ENCODE data around the gene UBE4A. TPM values are rescaled to one million over a fixed set of nuclear protein-coding genes. Genes with fewer than 3 reads are reported as not detected.

The UBE4A gene
- total and polyA plus RNA-seq, 4 donors: 32.0 to 62.8 (median 50.4) TPM

DNA sequence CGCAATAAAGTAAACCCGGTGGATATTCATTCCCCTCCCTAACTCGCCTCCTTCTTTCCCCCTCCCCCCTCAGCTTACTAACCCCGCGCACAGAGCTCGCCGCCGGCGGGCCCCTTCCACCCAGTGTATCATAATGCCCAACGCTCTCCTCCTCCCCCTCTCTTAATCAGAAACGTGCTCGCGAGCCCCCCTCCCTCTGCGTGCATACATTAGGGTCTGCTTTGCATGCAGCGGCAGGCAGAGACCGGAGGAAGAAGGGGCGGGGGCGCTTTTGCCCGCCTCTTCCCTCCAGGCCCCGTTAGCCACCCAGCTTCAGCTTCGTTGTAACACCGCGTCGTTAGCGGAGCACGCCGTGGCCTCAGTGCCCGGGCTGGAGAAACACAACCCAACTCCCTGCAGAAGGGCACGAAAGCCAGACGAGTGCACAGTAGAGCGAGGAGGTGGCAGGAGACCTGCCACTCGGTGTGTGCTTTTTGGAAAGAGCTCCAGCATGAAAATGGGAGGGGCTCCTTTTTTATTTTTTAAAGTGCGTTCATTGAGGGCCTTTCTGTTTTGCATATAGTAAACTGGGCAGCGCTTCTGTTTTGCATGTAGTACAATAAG lies 76.0 kb downstream of the UBE4A start:
- no peaks in the 10 kb centered on the region for H3K36me3 ChIP-seq (ENCODE audit: control insufficient read depth, insufficient read depth, low read length)
- peak overlapping the region; percentile 97 for H3K27ac ChIP-seq (ENCODE audit: low read depth, low read length)
- peak in 4 of 6 donors; percentile 69 to 98 (median 88) for DNase-seq (ENCODE audit: low read depth in 4 of 6, low spot score in 6 of 6)
- H3K9me3 ChIP-seq (ENCODE audit: control insufficient read depth, insufficient read depth, low read length): no peaks in the 10 kb centered on the region
- H3K27me3 ChIP-seq (ENCODE audit: control insufficient read depth, insufficient read depth, low read length): no peaks in the 10 kb centered on the region
- WGBS (ENCODE audit: insufficient coverage): under 1% methylated on average over 34 of the region's 34 CpGs
- H3K4me1 ChIP-seq (ENCODE audit: control insufficient read depth, insufficient read depth, low read length): peaks cover 31% of the 10 kb centered on the region
- peak overlapping the region; percentile 83 for H3K4me3 ChIP-seq (ENCODE audit: low read depth, low read length)

- no peaks in the 10 kb centered on the region for H3K36me3 ChIP-seq (ENCODE audit: control insufficient read depth, insufficient read depth, low read length)
- H3K4me1 ChIP-seq (ENCODE audit: control insufficient read depth, insufficient read depth, low read length): peaks cover 31% of the 10 kb centered on the region
- peak within 1 kb of the TSS; percentile 97 for H3K27ac ChIP-seq (ENCODE audit: low read depth, low read length)
- H3K4me3 ChIP-seq (ENCODE audit: low read depth, low read length): peak within 1 kb of the TSS; percentile 86
- no peaks in the 10 kb centered on the region for H3K27me3 ChIP-seq (ENCODE audit: control insufficient read depth, insufficient read depth, low read length)
- H3K9me3 ChIP-seq (ENCODE audit: control insufficient read depth, insufficient read depth, low read length): no peaks in the 10 kb centered on the region
- WGBS (ENCODE audit: insufficient coverage): under 1% methylated on average over 83 of the region's 83 CpGs
- peak; percentile 92 to 99 (median 98) for DNase-seq (ENCODE audit: low read depth in 4 of 6, low spot score in 6 of 6)
Measured at GRCh38 chr11:118435893-118436624, 76.7 kb downstream of the UBE4A start, which contains the start of gene KMT2A. KMT2A (plus strand) TSS chr11:118436492; CDS start chr11:118436513, 21 bp downstream.

GRCh38 chr11:118436639-118437207 lies 77.3 kb downstream of the UBE4A start:
- peak overlapping the region; percentile 92 for H3K27ac ChIP-seq (ENCODE audit: low read depth, low read length)
- H3K36me3 ChIP-seq (ENCODE audit: control insufficient read depth, insufficient read depth, low read length): no peaks in the 10 kb centered on the region
- peak overlapping the region; percentile 86 for H3K4me3 ChIP-seq (ENCODE audit: low read depth, low read length)
- DNase-seq (ENCODE audit: low read depth in 4 of 6, low spot score in 6 of 6): peak in 2 of 6 donors; percentile 38 to 55
- H3K27me3 ChIP-seq (ENCODE audit: control insufficient read depth, insufficient read depth, low read length): no peaks in the 10 kb centered on the region
- no peaks in the 10 kb centered on the region for H3K9me3 ChIP-seq (ENCODE audit: control insufficient read depth, insufficient read depth, low read length)
- 0% methylated on average over 49 of the region's 55 CpGs for WGBS (ENCODE audit: insufficient coverage)
- H3K4me1 ChIP-seq (ENCODE audit: control insufficient read depth, insufficient read depth, low read length): peaks cover 31% of the 10 kb centered on the region

DNA sequence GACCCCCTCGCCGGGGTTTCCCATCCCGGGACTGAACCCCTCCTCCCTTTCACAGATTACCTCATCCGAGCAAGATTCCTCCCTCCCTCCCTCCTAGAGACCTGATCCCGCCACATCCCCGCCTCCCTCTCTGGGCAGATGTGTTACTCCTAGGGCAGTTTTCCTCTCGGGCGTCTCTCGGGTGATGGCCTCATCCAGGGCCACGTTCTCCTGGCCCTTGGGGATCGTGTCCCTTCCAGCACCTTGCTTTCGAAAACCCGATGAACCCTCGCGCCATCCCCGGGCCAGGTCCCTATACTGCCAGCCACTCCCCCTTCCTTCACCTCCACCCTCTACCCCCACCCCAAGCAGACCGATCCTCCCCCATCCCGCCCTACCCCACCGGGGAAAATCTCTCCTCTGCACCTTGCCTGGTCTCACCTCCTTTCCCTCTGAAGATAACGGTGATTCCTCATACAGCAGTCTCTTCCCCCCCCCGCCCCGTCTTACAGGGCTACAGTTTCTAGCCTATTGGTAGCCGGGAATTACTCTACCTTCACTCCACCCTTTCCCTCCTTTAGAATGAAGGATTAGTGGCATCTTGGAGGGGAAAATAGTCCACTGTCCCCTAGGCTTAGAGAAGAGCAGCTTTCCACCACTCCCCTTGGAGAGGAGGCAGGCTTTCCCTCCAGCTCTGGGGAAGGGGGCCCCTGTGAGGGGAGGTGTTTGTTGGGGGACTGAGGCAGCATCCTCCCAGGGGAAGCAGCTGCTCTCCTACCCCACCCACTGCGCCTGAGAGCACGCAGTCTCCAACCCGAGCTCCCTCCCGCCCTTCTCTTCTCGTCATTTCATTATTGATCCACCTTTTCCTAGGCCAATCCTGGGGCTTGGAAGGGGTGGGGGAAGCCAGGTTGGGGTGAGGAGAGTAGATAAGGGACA lies 78.1 kb downstream of the UBE4A start:
- Histone ChIP-seq H3K27ac (ENCODE audit: low read depth, low read length) (peak overlapping the region; percentile 92), H3K9me3 (ENCODE audit: control insufficient read depth, insufficient read depth, low read length) (no peaks in the 10 kb centered on the region), H3K27me3 (ENCODE audit: control insufficient read depth, insufficient read depth, low read length) (no peaks in the 10 kb centered on the region), H3K4me3 (ENCODE audit: low read depth, low read length) (peak overlapping the region; percentile 86), H3K36me3 (ENCODE audit: control insufficient read depth, insufficient read depth, low read length) (no peaks in the 10 kb centered on the region), H3K4me1 (ENCODE audit: control insufficient read depth, insufficient read depth, low read length) (peaks cover 31% of the 10 kb centered on the region)
- WGBS (ENCODE audit: insufficient coverage): 0% methylated on average over 16 of the region's 28 CpGs
- DNase-seq (ENCODE audit: low read depth in 4 of 6, low spot score in 6 of 6): peak in 2 of 6 donors; percentile 64 to 72

- WGBS (ENCODE audit: insufficient coverage): 0% methylated on average over 9 of the region's 14 CpGs
- Histone ChIP-seq H3K27ac (ENCODE audit: low read depth, low read length) (peak overlapping the region; percentile 92), H3K4me1 (ENCODE audit: control insufficient read depth, insufficient read depth, low read length) (peaks cover 31% of the 10 kb centered on the region), H3K4me3 (ENCODE audit: low read depth, low read length) (peak overlapping the region; percentile 86), H3K36me3 (ENCODE audit: control insufficient read depth, insufficient read depth, low read length) (no peaks in the 10 kb centered on the region), H3K9me3 (ENCODE audit: control insufficient read depth, insufficient read depth, low read length) (no peaks in the 10 kb centered on the region), H3K27me3 (ENCODE audit: control insufficient read depth, insufficient read depth, low read length) (no peaks in the 10 kb centered on the region)
- DNase-seq (ENCODE audit: low read depth in 4 of 6, low spot score in 6 of 6): peak in 2 of 6 donors; percentile 83 to 90
Measured at GRCh38 chr11:118438314-118438931, 79.0 kb downstream of the UBE4A start.

GRCh38 chr11:118439646-118440045 lies 80.2 kb downstream of the UBE4A start:
- no peaks in the 10 kb centered on the region for H3K9me3 ChIP-seq (ENCODE audit: control insufficient read depth, insufficient read depth, low read length)
- no peaks in the 10 kb centered on the region for H3K27me3 ChIP-seq (ENCODE audit: control insufficient read depth, insufficient read depth, low read length)
- H3K4me3 ChIP-seq (ENCODE audit: low read depth, low read length): no peak overlapping the region
- peaks cover 29% of the 10 kb centered on the region for H3K4me1 ChIP-seq (ENCODE audit: control insufficient read depth, insufficient read depth, low read length)
- DNase-seq (ENCODE audit: low read depth in 4 of 6, low spot score in 6 of 6): no peak
- H3K36me3 ChIP-seq (ENCODE audit: control insufficient read depth, insufficient read depth, low read length): no peaks in the 10 kb centered on the region
- no peak overlapping the region for H3K27ac ChIP-seq (ENCODE audit: low read depth, low read length)

GRCh38 chr11:118441770-118442275 lies 82.4 kb downstream of the UBE4A start:
- no peak overlapping the region for H3K4me3 ChIP-seq (ENCODE audit: low read depth, low read length)
- 30% methylated on average over 2 of the region's 3 CpGs for WGBS (ENCODE audit: insufficient coverage)
- H3K9me3 ChIP-seq (ENCODE audit: control insufficient read depth, insufficient read depth, low read length): no peaks in the 10 kb centered on the region
- H3K4me1 ChIP-seq (ENCODE audit: control insufficient read depth, insufficient read depth, low read length): peaks cover 16% of the 10 kb centered on the region
- no peaks in the 10 kb centered on the region for H3K27me3 ChIP-seq (ENCODE audit: control insufficient read depth, insufficient read depth, low read length)
- no peak overlapping the region for H3K27ac ChIP-seq (ENCODE audit: low read depth, low read length)
- peak in 2 of 6 donors; percentile 36 to 56 for DNase-seq (ENCODE audit: low read depth in 4 of 6, low spot score in 6 of 6)
- H3K36me3 ChIP-seq (ENCODE audit: control insufficient read depth, insufficient read depth, low read length): no peaks in the 10 kb centered on the region

- no peak for DNase-seq (ENCODE audit: low read depth in 4 of 6, low spot score in 6 of 6)
- H3K4me3 ChIP-seq (ENCODE audit: low read depth, low read length): no peak overlapping the region
- 79% methylated on average over 3 of the region's 3 CpGs for WGBS (ENCODE audit: insufficient coverage)
- no peaks in the 10 kb centered on the region for H3K9me3 ChIP-seq (ENCODE audit: control insufficient read depth, insufficient read depth, low read length)
- H3K27ac ChIP-seq (ENCODE audit: low read depth, low read length): no peak overlapping the region
- no peaks in the 10 kb centered on the region for H3K36me3 ChIP-seq (ENCODE audit: control insufficient read depth, insufficient read depth, low read length)
- H3K4me1 ChIP-seq (ENCODE audit: control insufficient read depth, insufficient read depth, low read length): peaks cover 11% of the 10 kb centered on the region
- H3K27me3 ChIP-seq (ENCODE audit: control insufficient read depth, insufficient read depth, low read length): no peaks in the 10 kb centered on the region
Measured at GRCh38 chr11:118442301-118442700, 82.9 kb downstream of the UBE4A start.

Measured in spinal cord (tissue), 10 donors.